ENCODE measurements around the gene PDIA6.

The PDIA6 gene

DNA sequence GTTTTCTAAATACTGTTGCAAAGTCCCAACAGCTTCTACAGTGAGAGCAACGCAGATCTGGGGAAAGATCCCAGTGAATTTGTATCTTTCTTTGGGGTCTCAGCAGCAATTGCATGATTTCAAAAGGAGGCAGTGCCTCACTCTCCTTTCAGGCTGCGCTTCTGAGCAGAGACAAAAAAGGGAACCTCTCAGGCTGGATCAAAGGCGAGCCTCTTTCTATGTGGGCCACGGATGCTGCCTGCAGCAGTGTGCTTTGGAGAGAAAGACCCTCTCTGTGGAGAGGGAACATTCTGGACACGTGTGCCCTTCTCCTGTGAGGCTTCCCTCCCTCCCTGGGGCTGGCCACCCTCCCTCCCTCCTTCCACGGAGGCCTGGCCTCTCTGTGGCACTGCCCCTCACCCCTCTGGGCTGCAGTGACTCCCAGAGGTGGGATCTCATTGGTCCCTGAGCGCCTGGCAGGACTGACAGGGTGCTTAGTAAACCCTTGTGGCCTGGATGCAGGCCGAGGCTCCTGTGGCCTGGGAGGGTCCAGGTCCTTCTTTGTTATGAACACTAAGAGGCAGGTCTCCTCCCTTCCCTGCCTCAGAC is 21.6 kb upstream of the PDIA6 start:
- TF ChIP-seq CTCF (IDR thresholded peaks at IDR 0.05; ENCODE audit: low read depth, low read length, missing control alignments): no peak
- in situ Hi-C loops (cut with HindIII; ENCODE audit: low sequenced_read_pairs): no loop called here
- H3K4me3 ChIP-seq (ENCODE audit: low read depth, low read length): no peak overlapping the region
- DNase-seq (ENCODE audit: low read depth): no peak

- no peak for TF ChIP-seq CTCF (IDR thresholded peaks at IDR 0.05; ENCODE audit: low read depth, low read length, missing control alignments)
- DNase-seq (ENCODE audit: low read depth): no peak
- no peak overlapping the region for H3K4me3 ChIP-seq (ENCODE audit: low read depth, low read length)
- in situ Hi-C loops (cut with HindIII; ENCODE audit: low sequenced_read_pairs): no loop called here
These were observed 20.4 kb upstream of the PDIA6 start for GRCh38 chr2:10833021-10833420.

- peak; percentile 52 for DNase-seq (ENCODE audit: low read depth)
- in situ Hi-C loops (cut with HindIII; ENCODE audit: low sequenced_read_pairs): no loop called here
- H3K4me3 ChIP-seq (ENCODE audit: low read depth, low read length): no peak overlapping the region
- peak; percentile 96 for TF ChIP-seq CTCF (IDR thresholded peaks at IDR 0.05; ENCODE audit: low read depth, low read length, missing control alignments)
These were observed 19.8 kb upstream of the PDIA6 start for GRCh38 chr2:10832203-10832936.

DNA sequence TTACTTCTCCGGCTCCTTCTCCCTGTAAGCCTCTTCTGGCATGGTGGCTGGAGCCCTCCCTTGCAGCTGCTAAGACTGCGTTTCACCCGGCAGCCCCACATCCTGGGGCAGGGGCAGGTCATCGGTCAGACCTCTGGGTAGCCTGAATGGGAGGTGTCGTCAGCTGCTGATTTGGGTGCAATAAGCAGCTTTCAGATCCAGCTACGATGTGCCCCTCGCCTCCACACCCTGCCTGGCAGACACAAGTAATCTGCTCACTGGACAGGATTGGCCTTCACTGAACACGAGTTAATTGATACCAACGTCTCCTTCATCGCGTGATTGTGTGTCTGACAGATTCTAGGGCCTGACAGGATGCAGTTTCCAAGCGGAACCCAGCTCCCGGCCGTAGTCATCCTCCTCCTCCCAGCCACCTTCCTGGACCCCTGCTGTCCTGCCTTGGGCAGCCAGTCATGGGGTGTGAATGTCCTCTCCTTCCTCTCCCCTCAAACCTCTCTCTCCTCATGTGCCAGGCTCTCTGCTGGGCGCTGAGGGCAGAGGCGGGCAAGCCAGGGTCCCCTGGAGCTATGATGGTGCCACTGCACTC is 18.9 kb upstream of the PDIA6 start:
- in situ Hi-C loops (cut with HindIII; ENCODE audit: low sequenced_read_pairs): no loop called here
- TF ChIP-seq CTCF (IDR thresholded peaks at IDR 0.05; ENCODE audit: low read depth, low read length, missing control alignments): no peak
- H3K4me3 ChIP-seq (ENCODE audit: low read depth, low read length): no peak overlapping the region
- no peak for DNase-seq (ENCODE audit: low read depth)

GRCh38 chr2:10830641-10831399 is 18.2 kb upstream of the PDIA6 start:
- H3K4me3 ChIP-seq (ENCODE audit: low read depth, low read length): no peak overlapping the region
- DNase-seq (ENCODE audit: low read depth): no peak
- in situ Hi-C loops (cut with HindIII; ENCODE audit: low sequenced_read_pairs): no loop called here
- TF ChIP-seq CTCF (IDR thresholded peaks at IDR 0.05; ENCODE audit: low read depth, low read length, missing control alignments): no peak

DNA sequence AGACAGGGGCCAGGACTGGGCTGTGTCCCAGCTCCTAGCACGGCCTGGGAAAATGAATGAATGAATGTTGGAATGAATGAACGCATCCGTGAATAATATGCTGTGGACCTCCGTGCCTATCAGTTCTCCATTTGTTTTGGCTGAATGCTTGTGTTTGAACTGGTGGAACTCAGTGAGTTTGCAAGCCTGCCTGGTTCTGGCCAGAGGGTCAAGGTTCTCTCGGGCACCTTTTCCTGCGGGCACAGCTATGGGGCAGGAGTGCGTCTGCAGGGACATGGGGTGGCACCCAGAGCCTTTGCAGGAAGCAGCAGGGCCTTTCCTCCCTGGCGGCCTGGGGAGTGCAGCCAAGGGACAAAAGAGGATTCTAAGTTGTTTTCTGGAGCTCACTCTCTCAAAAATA is 17.6 kb upstream of the PDIA6 start:
- no peak for TF ChIP-seq CTCF (IDR thresholded peaks at IDR 0.05; ENCODE audit: low read depth, low read length, missing control alignments)
- DNase-seq (ENCODE audit: low read depth): no peak
- in situ Hi-C loops (cut with HindIII; ENCODE audit: low sequenced_read_pairs): no loop called here
- no peak overlapping the region for H3K4me3 ChIP-seq (ENCODE audit: low read depth, low read length)
